Panc1 (cell line): ENCODE results near the gene PROS1.

Experiments used
- POLR2AphosphoS5 ChIP-seq: IDR thresholded peaks from 2 replicates; pipeline ENCODE4 v1.6.1; 2012; ENCODE audit warnings: mild to moderate bottlenecking, low read depth, low read length, moderate library complexity
- TF ChIP-seq, protein P1 (sequence below), 2 experiments: IDR thresholded peaks; 2 replicates each; pipeline ENCODE4 v1.6.1; 2011 to 2012; ENCODE audit warnings: low read depth in 2 of 2, control low read depth in 1 of 2, low read length in 1 of 2, mild to moderate bottlenecking in 1 of 2, moderate library complexity in 1 of 2; ENCODE audit not compliant: insufficient read depth in 1 of 2

DNA sequence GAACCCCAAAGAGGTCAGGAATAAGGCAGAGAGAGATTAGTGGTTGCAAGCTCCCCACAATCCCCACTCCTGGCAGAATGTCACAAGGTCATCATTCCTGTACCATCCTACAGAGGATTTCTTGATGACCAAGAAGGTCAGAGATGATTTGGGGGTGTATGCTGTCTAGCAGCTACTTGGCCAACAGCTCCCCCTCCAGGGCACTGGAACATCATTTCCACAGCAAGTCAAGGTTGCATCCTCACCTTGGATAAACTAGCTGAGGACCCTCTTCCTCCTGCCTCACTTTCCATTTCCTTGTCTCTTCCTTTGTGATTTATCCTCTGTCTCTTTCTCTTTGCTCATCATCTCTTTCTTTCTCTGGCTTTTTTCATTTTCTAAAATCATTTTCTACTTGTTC, 106.3 kb downstream of the PROS1 start:
- no peak for TF ChIP-seq POLR2AphosphoS5
- TF ChIP-seq, protein P1, sequence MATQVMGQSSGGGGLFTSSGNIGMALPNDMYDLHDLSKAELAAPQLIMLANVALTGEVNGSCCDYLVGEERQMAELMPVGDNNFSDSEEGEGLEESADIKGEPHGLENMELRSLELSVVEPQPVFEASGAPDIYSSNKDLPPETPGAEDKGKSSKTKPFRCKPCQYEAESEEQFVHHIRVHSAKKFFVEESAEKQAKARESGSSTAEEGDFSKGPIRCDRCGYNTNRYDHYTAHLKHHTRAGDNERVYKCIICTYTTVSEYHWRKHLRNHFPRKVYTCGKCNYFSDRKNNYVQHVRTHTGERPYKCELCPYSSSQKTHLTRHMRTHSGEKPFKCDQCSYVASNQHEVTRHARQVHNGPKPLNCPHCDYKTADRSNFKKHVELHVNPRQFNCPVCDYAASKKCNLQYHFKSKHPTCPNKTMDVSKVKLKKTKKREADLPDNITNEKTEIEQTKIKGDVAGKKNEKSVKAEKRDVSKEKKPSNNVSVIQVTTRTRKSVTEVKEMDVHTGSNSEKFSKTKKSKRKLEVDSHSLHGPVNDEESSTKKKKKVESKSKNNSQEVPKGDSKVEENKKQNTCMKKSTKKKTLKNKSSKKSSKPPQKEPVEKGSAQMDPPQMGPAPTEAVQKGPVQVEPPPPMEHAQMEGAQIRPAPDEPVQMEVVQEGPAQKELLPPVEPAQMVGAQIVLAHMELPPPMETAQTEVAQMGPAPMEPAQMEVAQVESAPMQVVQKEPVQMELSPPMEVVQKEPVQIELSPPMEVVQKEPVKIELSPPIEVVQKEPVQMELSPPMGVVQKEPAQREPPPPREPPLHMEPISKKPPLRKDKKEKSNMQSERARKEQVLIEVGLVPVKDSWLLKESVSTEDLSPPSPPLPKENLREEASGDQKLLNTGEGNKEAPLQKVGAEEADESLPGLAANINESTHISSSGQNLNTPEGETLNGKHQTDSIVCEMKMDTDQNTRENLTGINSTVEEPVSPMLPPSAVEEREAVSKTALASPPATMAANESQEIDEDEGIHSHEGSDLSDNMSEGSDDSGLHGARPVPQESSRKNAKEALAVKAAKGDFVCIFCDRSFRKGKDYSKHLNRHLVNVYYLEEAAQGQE (IDR thresholded peaks at IDR 0.05; ENCODE audit: insufficient read depth in 1 of 2, low read depth in 2 of 2, low read length in 1 of 2) = no peak
